GM12864 (cell line): ENCODE data around the gene FSHR.

Source experiments
- DNase-seq: peaks from one replicate; pipeline ENCODE4 v3.0.0-alpha.2; 2011; ENCODE audit warnings: low read depth
- H3K4me3 ChIP-seq: 2 replicates; pipeline ENCODE4 v1.5.1; 2011; ENCODE audit warnings: mild to moderate bottlenecking, low read depth, low read length, control low read depth
- TF ChIP-seq, protein P1 (sequence below): IDR thresholded peaks from 2 replicates; pipeline ENCODE4 v1.5.1; 2011; ENCODE audit warnings: low read depth, mild to moderate bottlenecking, moderate library complexity, low read length, control low read depth, inconsistent platforms; ENCODE audit errors: missing control alignments

Gene FSHR

DNA sequence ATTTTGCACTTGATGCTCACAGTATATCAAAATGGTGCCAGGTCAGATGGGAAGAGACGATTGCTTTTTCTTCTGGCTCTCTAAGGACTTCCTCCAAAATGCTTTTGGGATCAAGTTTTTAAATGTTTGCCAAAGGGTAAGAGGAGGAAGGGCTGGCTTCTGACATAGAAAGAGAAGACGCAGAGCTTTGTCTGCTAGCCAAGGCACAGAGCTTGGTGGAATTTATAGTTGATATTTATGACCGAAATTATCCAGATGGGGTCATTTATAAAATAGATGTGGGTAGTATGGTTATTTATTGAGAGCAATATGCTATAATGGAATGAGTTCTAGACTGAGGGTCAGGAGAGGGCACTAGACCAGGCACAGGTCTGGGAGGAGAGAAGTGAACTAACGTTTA lies 193.3 kb downstream of the FSHR start:
- H3K4me3 ChIP-seq = no peak overlapping the region
- TF ChIP-seq, protein P1, sequence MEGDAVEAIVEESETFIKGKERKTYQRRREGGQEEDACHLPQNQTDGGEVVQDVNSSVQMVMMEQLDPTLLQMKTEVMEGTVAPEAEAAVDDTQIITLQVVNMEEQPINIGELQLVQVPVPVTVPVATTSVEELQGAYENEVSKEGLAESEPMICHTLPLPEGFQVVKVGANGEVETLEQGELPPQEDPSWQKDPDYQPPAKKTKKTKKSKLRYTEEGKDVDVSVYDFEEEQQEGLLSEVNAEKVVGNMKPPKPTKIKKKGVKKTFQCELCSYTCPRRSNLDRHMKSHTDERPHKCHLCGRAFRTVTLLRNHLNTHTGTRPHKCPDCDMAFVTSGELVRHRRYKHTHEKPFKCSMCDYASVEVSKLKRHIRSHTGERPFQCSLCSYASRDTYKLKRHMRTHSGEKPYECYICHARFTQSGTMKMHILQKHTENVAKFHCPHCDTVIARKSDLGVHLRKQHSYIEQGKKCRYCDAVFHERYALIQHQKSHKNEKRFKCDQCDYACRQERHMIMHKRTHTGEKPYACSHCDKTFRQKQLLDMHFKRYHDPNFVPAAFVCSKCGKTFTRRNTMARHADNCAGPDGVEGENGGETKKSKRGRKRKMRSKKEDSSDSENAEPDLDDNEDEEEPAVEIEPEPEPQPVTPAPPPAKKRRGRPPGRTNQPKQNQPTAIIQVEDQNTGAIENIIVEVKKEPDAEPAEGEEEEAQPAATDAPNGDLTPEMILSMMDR = no peak
- DNase-seq = no peak

DNA sequence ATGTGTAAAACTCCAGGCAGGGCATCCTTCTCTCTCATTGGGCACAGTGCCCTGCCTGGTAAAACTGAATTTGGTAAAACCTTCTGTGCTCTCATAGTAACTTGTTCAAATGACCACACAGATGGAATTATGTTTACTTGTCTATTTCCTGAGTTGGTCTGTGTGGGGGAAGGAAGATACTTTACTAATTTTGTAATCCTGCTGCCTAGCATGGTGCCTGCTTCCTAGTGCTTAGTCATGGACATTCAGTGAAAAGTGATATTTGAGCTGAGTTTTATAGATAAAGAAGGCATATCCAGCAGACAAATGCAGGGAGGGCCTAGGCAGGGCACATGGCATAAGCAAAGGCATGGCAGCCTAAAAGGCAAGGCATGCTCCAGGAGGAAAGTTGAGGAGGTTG lies 199.4 kb downstream of the FSHR start:
- TF ChIP-seq, protein P1 = no peak
- DNase-seq = no peak
- H3K4me3 ChIP-seq = no peak overlapping the region

DNA sequence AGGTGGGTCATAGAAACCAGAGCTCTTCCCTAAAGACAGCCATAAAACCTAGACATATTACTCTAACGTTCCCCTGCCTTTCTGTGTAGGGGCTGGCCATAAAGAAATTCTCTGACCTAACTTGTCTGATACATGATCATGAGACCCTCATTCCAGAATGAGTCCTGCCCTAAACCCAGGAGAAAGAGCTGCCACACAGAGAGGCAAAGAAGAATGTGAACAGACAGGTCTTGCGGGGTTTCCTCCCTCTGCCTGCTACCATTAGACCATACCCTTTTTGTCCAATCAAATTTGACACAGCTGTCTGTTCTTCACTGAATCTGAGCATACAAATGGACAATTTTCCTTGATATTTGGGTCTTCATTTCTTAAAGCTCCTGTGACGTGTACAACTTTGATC lies 200.0 kb downstream of the FSHR start:
- H3K4me3 ChIP-seq = no peak overlapping the region
- DNase-seq = no peak
- TF ChIP-seq, protein P1 = no peak

DNA sequence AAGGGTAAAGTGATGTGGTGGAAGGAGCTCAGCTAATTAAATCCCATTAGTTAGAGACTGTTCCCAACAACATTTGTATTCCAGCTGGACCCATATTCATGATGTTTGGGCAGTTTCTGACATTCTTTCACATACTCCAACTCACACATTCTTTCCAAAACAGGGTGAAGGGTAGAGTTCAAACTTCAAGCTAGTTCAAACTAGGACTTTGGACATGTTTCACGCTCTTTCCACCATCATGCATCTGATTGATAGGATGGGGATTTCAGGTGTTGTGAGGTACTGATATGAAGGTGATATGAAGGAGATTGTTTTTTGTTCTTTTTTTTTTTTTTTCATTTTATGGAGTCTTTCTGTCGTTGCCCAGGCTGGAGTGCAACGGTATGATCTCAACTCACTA lies 201.7 kb downstream of the FSHR start:
- no peak for DNase-seq
- no peak overlapping the region for H3K4me3 ChIP-seq
- TF ChIP-seq, protein P1 = no peak

DNA sequence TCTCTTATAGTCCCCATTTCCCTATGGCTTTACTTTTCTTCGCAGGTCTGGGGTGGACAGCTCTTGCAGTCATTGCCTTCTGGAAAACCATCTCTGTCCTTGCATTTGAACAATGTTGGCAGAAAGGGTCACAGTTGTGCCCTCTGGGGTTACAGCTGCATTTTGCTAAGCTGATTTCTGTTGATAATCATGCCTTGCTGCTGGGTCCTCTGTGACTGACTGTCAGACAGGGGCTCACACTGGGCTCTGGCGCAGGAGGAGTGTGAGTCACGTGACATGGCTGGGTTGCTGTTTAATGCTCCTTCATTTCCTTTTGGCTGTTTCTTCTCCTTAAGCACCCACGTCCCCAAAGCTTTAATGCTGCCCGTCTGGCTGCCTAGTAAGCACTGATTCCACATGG lies 202.2 kb downstream of the FSHR start:
- TF ChIP-seq, protein P1 = no peak
- no peak for DNase-seq

DNA sequence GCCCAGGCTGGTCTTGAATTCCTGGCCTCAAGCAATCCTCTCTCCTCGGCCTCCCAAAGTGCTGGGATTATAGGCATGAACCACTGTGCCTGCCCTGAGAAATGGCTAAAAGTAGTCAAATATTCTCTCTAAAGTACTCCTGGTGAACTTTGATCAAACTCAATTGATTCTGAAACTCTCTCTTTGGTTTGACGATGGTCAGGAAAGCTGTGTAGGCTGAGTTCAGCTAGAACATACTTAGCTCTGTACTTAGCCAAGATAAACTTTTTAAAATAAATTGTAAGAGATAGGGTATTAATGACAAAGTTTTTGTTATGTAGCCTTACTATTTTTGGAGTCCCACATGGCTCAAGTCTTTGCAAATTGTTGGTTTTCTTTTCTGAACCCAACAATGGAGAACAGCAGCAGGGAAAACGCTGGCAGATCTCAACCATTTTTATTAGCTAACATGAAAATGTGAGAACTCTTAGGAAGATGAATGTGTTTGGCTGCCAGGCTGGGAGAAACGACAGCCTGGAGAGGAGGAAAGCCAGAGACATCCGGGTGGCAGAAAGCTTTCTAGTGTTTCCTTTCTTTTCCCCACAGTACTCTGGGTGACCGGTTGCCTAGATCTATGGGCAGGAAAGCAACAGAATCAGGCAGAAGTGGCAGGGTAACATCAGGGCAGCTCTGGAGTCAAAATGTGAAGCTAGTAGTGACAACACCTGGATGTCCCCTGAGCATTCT lies 205.8 kb downstream of the FSHR start:
- H3K4me3 ChIP-seq = no peak overlapping the region
- no peak for DNase-seq
- TF ChIP-seq, protein P1 = no peak

More for the DNA sequence above, 202.2 kb downstream of the FSHR start:
- no peak overlapping the region for H3K4me3 ChIP-seq

DNA sequence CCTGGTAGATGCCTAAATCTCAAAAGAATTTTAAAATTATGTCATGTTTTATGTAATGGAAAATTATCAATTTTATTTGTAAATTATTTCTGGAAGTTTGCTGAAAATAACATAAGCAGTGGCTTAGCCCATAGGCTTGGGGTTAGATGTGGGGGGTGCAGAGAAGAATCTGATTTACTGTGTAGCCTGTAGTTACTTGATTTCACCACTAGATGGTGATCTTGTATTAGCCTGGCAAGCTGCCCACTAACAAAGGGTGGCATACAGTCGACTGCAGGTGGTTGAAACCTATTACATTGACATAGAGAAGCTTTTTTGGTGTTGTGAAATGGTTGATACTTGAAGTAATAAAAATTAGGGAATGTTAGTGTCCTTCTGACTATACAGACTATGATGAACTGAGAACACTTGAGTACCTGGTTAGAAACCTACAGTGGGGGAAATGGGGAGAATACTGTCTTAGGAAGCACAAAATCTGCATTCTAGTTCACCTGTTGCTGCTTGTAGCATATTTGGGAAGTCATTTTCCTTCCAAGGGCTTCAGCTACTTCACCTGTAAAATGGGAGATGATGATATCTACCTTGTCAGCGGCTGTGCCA lies 207.8 kb downstream of the FSHR start:
- H3K4me3 ChIP-seq = no peak overlapping the region
- TF ChIP-seq, protein P1 = peak; percentile 80
- peak; percentile 10 for DNase-seq
